Activated CD4-positive, alpha-beta T cell treated with anti-CD3 and anti-CD28 coated beads, Interleukin-2, amount 50 U/mL, for 48 hours (primary cell): ENCODE measurements around the gene GPR27.

Experiments
- DNase-seq, 2 experiments: peaks; one replicate each; pipeline ENCODE4 v3.0.0-alpha.2; 2020

The GPR27 gene

DNA sequence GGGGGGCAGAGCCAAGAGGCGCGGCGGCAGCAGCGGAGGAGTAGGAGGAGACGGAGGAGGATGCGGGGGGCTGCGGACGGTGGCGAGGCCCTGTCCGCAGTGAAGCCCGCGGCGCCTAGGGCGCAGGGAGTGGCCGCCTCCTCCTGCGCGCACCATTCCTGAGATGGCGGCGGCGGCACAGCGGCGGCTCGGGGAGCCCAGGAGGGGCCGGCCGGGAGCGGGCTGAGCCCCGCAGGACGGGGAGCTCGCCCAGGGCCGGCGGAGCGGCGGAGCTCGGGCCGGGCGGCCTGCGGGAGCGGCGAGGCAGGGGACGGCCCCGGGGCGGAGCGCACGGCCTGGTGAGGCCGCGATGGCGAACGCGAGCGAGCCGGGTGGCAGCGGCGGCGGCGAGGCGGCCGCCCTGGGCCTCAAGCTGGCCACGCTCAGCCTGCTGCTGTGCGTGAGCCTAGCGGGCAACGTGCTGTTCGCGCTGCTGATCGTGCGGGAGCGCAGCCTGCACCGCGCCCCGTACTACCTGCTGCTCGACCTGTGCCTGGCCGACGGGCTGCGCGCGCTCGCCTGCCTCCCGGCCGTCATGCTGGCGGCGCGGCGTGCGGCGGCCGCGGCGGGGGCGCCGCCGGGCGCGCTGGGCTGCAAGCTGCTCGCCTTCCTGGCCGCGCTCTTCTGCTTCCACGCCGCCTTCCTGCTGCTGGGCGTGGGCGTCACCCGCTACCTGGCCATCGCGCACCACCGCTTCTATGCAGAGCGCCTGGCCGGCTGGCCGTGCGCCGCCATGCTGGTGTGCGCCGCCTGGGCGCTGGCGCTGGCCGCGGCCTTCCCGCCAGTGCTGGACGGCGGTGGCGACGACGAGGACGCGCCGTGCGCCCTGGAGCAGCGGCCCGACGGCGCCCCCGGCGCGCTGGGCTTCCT lies at the start of gene GPR27:
Gene GPR27 (plus strand): TSS at position 155 of the 909 bp plus-strand sequence. CDS start 195 bp downstream, at position 350.
- peak; percentile 22 to 32 for DNase-seq

DNA sequence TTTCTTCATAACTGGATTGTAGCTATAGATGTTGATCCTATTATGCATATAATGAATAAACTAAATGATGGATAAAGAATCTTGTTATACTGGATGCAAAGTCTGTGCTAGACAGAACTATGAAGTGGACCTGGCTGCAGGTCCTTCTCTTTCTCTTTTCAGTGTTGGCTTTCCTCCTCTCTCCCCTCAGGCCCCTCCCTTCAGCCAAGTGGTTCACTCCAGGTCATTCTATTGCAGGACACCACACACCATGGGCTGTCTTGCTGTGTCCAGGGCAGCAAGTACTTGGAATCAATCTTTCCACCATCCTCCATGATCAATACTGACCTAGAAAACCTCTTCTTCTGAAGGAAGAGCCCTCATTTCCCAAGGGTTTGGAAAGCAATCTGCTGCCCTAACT lies 48.7 kb upstream of the GPR27 start:
- no peak for DNase-seq

DNA sequence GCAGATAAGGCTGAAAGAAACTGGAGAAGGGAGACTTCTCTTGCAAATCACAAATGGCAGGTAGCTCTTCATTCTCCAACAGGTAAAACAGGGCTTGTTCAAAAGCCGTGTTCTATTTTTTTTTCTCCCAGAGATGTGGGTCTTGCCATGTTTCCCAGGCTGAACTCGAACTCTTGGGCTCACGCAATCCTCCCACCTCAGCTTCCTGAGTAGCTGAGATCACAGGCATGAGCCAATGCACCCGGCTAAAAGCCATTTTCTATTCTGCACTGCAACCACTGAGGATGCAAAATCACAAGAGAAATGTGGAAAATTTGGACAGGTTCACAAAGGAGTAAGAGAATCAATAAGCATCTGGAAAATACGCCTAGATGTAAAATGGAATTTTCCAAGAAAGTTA lies 48.0 kb upstream of the GPR27 start:
- DNase-seq: no peak

DNA sequence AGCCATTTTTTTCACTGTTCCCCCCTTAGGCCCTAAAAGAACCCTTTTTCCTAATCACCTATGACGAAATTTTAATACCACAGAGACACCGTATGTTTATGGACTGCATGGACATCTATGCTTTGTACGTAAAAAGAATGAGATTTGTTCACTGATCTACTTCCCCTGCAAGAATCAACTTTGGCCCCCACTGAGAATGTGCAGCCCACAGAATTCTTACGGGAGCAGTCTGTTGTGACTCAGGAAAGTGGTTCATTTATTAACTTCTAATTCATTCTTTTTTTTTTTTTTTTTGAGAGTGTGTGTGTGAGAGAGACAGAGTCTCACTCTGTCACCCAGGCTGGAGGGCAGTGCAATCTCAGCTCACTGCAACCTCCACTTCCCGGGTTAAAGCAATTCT lies 46.1 kb upstream of the GPR27 start:
- DNase-seq: no peak

- DNase-seq: no peak
Measured at GRCh38 chr3:71708476-71709105, 45.1 kb upstream of the GPR27 start.

GRCh38 chr3:71709908-71710511 lies 43.6 kb upstream of the GPR27 start:
- DNase-seq: no peak

GRCh38 chr3:71710906-71711494 lies 42.7 kb upstream of the GPR27 start:
- no peak for DNase-seq

- no peak for DNase-seq
Measured at GRCh38 chr3:71713041-71713440, 40.6 kb upstream of the GPR27 start.

DNA sequence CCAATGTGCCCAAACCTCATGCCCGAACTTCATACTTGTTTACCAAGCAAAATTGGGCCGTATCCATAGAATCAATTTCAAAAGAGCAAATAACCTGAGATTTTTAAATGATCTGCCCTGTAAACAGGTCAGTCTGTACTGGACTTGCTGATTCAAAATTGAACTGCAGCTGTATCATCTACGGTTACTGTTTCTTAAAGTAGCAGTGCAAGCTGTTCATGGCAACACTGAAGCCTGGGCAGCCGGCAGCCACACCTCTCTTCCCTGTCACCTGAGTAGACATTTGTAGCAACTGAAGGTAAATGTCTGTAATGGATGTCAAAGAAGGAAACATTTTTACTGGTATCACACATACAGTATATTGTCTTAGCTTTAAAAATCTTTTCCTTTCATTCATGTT lies 39.1 kb upstream of the GPR27 start:
- DNase-seq: no peak

DNA sequence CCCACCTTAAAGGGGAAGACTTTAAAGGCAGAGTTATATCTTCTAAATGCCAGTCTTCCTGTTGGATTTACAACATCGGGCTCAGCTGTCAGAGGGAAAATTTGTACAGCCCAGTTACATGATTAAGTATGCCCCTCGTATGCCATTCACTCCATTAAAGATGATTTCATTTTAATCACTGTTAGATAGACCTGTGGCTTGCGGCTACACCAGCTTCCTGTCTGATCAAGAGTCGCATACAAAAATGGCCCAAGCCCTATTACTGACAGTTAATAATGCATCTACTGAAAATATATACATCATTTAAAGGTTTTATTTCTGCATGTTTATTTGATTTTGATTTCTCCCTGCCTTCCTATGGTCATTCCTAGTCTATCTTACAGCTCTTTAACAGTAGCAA lies 35.6 kb upstream of the GPR27 start:
- no peak for DNase-seq

- DNase-seq: no peak
Measured at GRCh38 chr3:71721002-71721401, 32.7 kb upstream of the GPR27 start.

DNA sequence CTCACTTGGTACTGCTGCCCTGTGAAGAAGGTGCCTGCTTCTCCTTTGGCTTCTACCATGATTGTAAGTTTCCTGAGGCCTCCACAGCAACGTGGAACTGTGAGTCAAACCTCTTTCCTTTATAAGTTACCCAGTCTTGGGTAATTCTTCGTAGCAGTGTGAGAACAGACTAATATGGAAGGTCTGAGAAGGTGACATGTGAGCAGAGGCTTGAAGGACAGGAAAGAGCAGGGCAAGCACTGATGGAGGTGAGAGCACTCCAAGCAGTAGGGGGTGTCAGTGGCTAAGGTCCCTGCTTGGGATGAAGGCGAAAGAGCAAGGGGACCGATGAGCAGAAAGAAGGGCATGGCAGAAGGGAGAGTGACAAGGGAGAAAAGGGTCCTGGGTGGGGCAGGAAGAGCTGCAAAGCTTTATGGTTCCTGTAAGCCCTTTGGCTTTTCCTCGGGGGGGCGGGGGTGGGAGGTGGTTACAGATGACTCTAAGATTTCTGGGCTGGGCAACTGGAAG lies 32.0 kb upstream of the GPR27 start:
- no peak for DNase-seq

DNA sequence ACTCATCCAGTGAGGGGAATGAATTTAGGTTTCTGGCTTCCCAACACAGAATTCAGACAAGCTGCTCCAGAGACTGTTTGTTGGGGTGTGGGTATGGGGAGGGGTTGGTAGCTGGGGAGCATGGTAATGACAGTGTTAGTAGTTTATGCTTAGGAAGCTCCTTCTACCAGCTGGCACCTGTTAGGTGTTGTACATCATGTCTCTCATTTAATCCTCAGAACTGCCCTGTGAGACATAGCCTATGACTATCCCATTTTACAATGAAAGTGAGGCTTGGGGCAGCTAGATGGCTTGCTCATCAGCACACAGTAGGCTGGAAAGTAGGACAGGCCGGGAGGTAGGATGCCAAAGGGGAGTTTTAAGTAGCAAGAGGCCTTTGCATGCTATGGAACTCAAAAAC lies 31.0 kb upstream of the GPR27 start:
- DNase-seq: no peak

DNA sequence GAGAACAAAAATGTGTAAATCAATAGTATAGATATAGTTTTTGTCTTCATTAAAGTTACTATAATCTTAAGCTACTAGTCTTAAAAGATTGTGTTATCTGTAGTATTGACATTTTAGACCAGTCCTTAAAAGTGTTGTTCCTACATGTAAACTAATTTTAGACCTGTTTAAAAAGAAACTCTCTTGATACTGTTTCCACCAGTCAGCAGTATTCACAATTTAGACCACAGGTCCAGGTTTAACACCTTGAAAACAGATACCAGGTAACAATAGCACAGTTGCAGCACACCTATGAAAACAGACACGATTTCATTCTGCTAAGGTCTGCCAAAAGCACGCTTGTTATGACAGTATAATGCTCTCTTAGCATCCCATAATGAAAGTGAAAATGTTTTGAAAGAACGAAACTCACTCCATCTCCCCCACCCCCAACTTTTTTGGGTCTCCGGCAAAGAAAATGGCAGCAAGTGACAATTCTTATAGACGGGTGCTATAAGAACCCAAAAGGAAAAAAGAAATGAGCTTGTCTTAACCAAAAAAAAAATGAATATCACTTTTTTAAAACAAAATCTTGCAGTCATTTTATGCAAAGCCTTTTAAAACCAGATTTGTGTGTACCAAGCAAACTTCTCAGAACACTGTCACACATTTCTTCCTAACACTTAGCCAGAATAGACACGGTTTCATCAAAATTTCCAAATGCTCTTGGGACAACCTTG lies 30.0 kb upstream of the GPR27 start:
- peak; percentile 33 to 49 for DNase-seq

DNA sequence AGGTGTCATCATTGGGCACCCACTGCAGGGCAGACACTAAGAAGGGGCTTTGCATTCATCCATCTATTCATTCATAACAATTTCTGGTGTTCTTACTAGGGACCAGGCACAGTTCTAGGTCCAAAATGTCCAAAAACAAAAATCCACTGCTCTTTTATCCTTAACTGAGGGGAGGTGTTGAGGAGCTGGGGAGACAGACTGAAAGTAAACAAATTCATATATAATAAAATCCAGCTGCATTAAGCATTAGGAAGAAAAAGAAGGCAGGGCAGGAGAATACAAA lies 29.5 kb upstream of the GPR27 start:
- no peak for DNase-seq

- DNase-seq: peak; percentile 45 to 47
Measured at GRCh38 chr3:71724584-71725270, 28.9 kb upstream of the GPR27 start.

- DNase-seq: peak; percentile 41 to 45
Measured at GRCh38 chr3:71725271-71725991, 28.2 kb upstream of the GPR27 start, which contains the start of gene EIF4E3. Gene EIF4E3 (minus strand): TSS chr3:71725402. CDS start chr3:71725367, 35 bp downstream.

DNA sequence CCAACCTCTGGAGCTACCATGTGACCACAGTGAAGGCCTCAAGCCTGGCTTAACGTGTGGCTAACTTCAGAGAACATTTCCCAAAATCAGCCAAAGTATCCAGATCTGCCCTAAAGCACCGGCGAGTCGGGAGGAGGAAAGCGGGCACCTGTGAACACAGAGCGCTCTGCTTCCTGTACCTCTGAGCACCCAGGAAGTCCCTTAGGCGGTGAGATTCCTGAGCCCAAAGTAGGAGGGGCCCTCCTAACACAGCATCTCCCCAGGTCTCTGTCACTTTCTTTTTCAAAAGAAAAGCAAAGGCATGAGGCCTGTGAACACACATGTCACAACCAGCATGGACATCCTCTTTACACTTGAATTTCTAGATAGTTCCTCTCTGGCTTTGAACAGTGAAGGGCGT lies 27.5 kb upstream of the GPR27 start:
- DNase-seq: peak; percentile 35 to 49

- DNase-seq: no peak
Measured at GRCh38 chr3:71728632-71729342, 24.9 kb upstream of the GPR27 start.

- DNase-seq: no peak
Measured at GRCh38 chr3:71732637-71733036, 21.0 kb upstream of the GPR27 start.

- DNase-seq: no peak
Measured at GRCh38 chr3:71733319-71733718, 20.3 kb upstream of the GPR27 start.
